ENCODE results near the gene NUMA1. TPM values are rescaled to one million over a fixed set of nuclear protein-coding genes. Genes with fewer than 3 reads are reported as not detected.

The NUMA1 gene
- total and polyA plus RNA-seq, 2 of the 13 experiments (the other 11 are each of a cell fraction or from before 2014, with no cell fraction given), result 57.3 to 60.2 TPM

DNA sequence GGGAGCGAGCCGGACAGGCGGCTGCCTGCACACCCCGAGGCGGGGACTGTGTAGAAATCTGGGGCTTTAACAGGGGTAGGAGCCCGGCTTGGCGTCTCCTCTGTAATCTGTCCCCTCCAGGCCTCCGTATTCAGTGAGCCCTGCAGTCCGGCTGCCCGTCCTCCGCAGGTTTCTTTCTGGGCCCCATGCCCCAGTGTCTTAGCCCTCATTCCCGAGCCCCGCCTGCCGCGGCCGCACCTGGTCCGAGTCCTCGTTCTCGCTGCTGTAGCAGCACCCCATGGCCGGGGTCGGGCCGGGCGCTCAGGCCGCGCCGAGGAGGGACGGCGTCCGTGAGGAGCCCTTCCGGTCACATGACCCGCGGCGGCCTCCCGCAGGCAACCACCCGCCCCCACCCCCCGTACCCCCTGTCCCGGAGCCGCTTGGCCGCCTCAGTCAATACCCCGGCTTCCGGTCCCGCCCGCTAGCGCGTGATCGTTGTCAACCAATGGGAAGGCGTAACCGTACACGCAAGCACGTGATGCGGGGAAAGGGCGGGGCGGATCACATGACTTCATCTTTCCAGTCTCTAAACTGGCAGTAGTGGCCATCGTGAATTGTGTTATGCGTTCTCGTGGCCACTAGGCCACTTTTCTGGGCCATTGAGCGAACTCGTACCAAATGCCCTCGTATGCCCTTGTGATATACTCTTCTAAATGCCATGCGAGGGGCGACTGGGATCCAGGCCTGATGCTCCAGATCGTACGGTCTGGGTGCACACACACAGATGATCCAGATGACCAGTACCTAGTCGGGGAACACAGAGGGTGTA is 22.8 kb upstream of the NUMA1 start, which contains the start of gene LAMTOR1:
Gene LAMTOR1, minus strand, starts transcription at position 352 of the 808 bp plus-strand sequence. Its CDS starts 73 bp downstream, at position 279.
- peak within 1 kb of the TSS; percentile 93 for H3K4me2 ChIP-seq (ENCODE audit: low read depth, low read length)
- TF ChIP-seq CERS6 (CRISPR knock-in tag; IDR thresholded peaks at IDR 0.05) (no peak), ZBTB25 (CRISPR knock-in tag; IDR thresholded peaks at IDR 0.05) (peak; percentile 79; the same call in 1 of the 2 replicates), FOSL2 (CRISPR knock-in tag; IDR thresholded peaks at IDR 0.05) (peak; percentile 27; the same call in 1 of the 2 replicates), RARG (CRISPR knock-in tag; IDR thresholded peaks at IDR 0.05; ENCODE audit: low read depth) (no peak), MXD4 (CRISPR knock-in tag; IDR thresholded peaks at IDR 0.05) (0 out of 2 replicates have a peak, but pooled peaks have one; percentile 33), ZNF3 (CRISPR knock-in tag; IDR thresholded peaks at IDR 0.05) (no peak; the same call in 1 of the 2 replicates), THYN1 (CRISPR knock-in tag; IDR thresholded peaks at IDR 0.05; ENCODE audit: borderline replicate concordance, low read depth) (no peak), ERF (CRISPR knock-in tag; IDR thresholded peaks at IDR 0.05) (no peak), ONECUT2 (CRISPR knock-in tag; IDR thresholded peaks at IDR 0.05) (peak; percentile 80), PBX2 (CRISPR knock-in tag; IDR thresholded peaks at IDR 0.05) (no peak), FOXC1 (CRISPR knock-in tag; IDR thresholded peaks at IDR 0.05; ENCODE audit: borderline replicate concordance) (peak; percentile 67; the same call in 1 of the 2 replicates), REXO4 (CRISPR knock-in tag; IDR thresholded peaks at IDR 0.05; ENCODE audit: borderline replicate concordance) (no peak), SATB2 (CRISPR knock-in tag; IDR thresholded peaks at IDR 0.05) (no peak), ZMAT3 (CRISPR knock-in tag; conservative IDR thresholded peaks at IDR 0.05) (no peak), DPF2 (CRISPR knock-in tag; IDR thresholded peaks at IDR 0.05; ENCODE audit: borderline replicate concordance, low read depth) (no peak), MLLT10 (CRISPR knock-in tag; IDR thresholded peaks at IDR 0.05) (no peak), ZFAT (CRISPR knock-in tag; conservative IDR thresholded peaks at IDR 0.05) (no peak)
- TF ChIP-seq, protein P1, sequence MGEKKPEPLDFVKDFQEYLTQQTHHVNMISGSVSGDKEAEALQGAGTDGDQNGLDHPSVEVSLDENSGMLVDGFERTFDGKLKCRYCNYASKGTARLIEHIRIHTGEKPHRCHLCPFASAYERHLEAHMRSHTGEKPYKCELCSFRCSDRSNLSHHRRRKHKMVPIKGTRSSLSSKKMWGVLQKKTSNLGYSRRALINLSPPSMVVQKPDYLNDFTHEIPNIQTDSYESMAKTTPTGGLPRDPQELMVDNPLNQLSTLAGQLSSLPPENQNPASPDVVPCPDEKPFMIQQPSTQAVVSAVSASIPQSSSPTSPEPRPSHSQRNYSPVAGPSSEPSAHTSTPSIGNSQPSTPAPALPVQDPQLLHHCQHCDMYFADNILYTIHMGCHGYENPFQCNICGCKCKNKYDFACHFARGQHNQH (CRISPR knock-in tag; IDR thresholded peaks at IDR 0.05), result no peak; the same call in 1 of the 2 replicates
- TF ChIP-seq, protein P2, sequence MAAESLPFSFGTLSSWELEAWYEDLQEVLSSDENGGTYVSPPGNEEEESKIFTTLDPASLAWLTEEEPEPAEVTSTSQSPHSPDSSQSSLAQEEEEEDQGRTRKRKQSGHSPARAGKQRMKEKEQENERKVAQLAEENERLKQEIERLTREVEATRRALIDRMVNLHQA (CRISPR knock-in tag; IDR thresholded peaks at IDR 0.05), result no peak

More for the DNA sequence above, 22.8 kb upstream of the NUMA1 start, which contains the start of gene LAMTOR1:
- H2AFZ ChIP-seq (ENCODE audit: low read length), result no peak within 1 kb of the TSS
- H3K9ac ChIP-seq (ENCODE audit: insufficient read depth, low read depth, low read length), result peak within 1 kb of the TSS; percentile 97
- peak within 1 kb of the TSS; percentile 79 to 85 (median 82) for H3K4me3 ChIP-seq (replicated peaks in 1 of 3; ENCODE audit: insufficient read depth in 1 of 3, low read depth in 2 of 3, low read length in 3 of 3)
- ATAC-seq (peak; percentile 90), DNase-seq (ENCODE audit: low spot score) (peak; percentile 97), FAIRE-seq (peak; percentile 93)
- peaks cover 31% of the 10 kb centered on the region for H3K79me2 ChIP-seq (ENCODE audit: insufficient read depth, low read length)
- ChIA-PET CTCF (ENCODE audit: low intra/inter-chr PET ratio, low total read pairs) (no interaction called here), POLR2A (interaction anchor here (1.3 to 2.4 kb wide), 3 partner anchors 10 to 63 kb away, joined by 5 to 13 read pairs (median 8); partner anchors contain the start of gene ANAPC15)
- no peaks in the 10 kb centered on the region; a peak in 1 of 5 replicates for H3K27me3 ChIP-seq (ENCODE audit: control insufficient read depth in 1 of 2, insufficient read depth in 2 of 2, low read length in 2 of 2)
- no TSS peak for BruUV-seq (replicated peaks)
- peak within 1 kb of the TSS; percentile 82 for H3K27ac ChIP-seq (ENCODE audit: extremely low read length, insufficient read depth, low read length)
- intact Hi-C loops (cut with micrococcal nuclease; ENCODE audit: unreplicated experiment), result loop anchor here (1.0 to 2.0 kb wide), 2 partner anchors 9 to 22 kb away; partner anchors contain the start of genes ANAPC15, LRRC51 and NUMA1
- H4K20me1 ChIP-seq (ENCODE audit: insufficient read depth, low read length), result no peaks in the 10 kb centered on the region
- H3K36me3 ChIP-seq (replicated peaks in 1 of 2; ENCODE audit: control insufficient read depth in 1 of 2, insufficient read depth in 2 of 2, low read length in 2 of 2), result peaks cover 8 to 19% of the 10 kb centered on the region in 2 experiments; a peak in 3 of 5 replicates
- in situ Hi-C loops (cut with HindIII; ENCODE audit: extremely low pct_ligation_motif_present, low pct_unique_long_range_greater_than_20kb), result no loop called here
- peaks cover 39% of the 10 kb centered on the region for H3K4me1 ChIP-seq (ENCODE audit: insufficient read depth, low read length)
- no peaks in the 10 kb centered on the region for H3K9me3 ChIP-seq (ENCODE audit: low read length)
- 17% methylated on average over 28 of the region's 64 CpGs for WGBS (ENCODE audit: low lambda C conversion rate)
